K562 (cell line): Measurements from ENCODE around the gene PIK3C2G. TPM values are rescaled to one million over a fixed set of nuclear protein-coding genes. Genes with fewer than 3 reads are reported as not detected.

Source experiments
- ATAC-seq: fragments of 200-7000 bp; cut with Tn5 transposase; 3 replicates; pipeline ENCODE4 v1.9.1; 2020; ENCODE audit warnings: moderate library complexity
- BruUV-seq: library from RNA; stranded (reverse); fragments of 400-500 nt; replicated peaks from 2 replicates; lab custom pipeline; 2021; lab: Mats Ljungman, UMichigan
- CTCF ChIA-PET: fragments of 300-600 bp; formaldehyde crosslinking; extraction: SDS; loops from one replicate; lab custom pipeline; 2021; ENCODE audit warnings: low intra/inter-chr PET ratio; lab: Yijun Ruan, JAX
- POLR2A ChIA-PET: fragments of 300-600, 350-650 bp; sonication (Branson Sonifier 250); formaldehyde crosslinking; extraction: SDS; loops from one replicate; lab custom pipeline; 2021; ENCODE audit warnings: antibody characterized with exemption, inconsistent platforms; lab: Yijun Ruan, JAX
- DNase-seq, 4 experiments: peaks; one replicate each; pipeline versions ENCODE4 v3.0.0 to v3.0.0-alpha.2; 2011 to 2018; ENCODE audit warnings: low spot score in 3 of 4, mixed read lengths in 3 of 4; ENCODE audit errors: extremely low read depth in 1 of 4
- FAIRE-seq: peaks from 2 replicates; lab custom pipeline; 2011; peaks lifted over from hg19 to GRCh38; lab: Jason Lieb, UNC
- H2AFZ ChIP-seq: 2 replicates; pipeline ENCODE4 v1.6.0; 2011; ENCODE audit warnings: low read depth, low read length, control low read depth, inconsistent platforms
- H3K27ac ChIP-seq: fragments of 200-600 bp; 3 replicates; pipeline ENCODE4 v1.8.0; 2011; ENCODE audit warnings: low read depth, mild to moderate bottlenecking, control low read depth, inconsistent platforms, low read length, moderate library complexity, mixed read lengths; ENCODE audit errors: extremely low read depth
- H3K27me3 ChIP-seq, 2 experiments: fragments of 300-600 bp in 1 of 2; 2 replicates in 1 of 2; 3 replicates in 1 of 2; pipeline versions ENCODE4 v1.6.0 to v1.8.0; 2011; ENCODE audit warnings: inconsistent platforms in 2 of 2, low read length in 2 of 2, mild to moderate bottlenecking in 1 of 2, mixed read lengths in 1 of 2, moderate library complexity in 1 of 2; ENCODE audit not compliant: control insufficient read depth in 2 of 2, insufficient read depth in 2 of 2
- H3K36me3 ChIP-seq: fragments of 300-600 bp; 3 replicates; pipeline ENCODE4 v1.8.0; 2011; ENCODE audit warnings: mild to moderate bottlenecking, low read length, inconsistent platforms; ENCODE audit not compliant: control insufficient read depth, insufficient read depth
- H3K4me1 ChIP-seq, 2 experiments: fragments of 200-600 bp in 1 of 2; replicated peaks in 1 of 2; 2 replicates in 1 of 2; 3 replicates in 1 of 2; pipeline versions ENCODE4 v1.5.1 to v1.8.0; 2011; ENCODE audit warnings: inconsistent platforms in 2 of 2, low read length in 2 of 2, mild to moderate bottlenecking in 1 of 2, mixed read lengths in 1 of 2, moderate library complexity in 1 of 2; ENCODE audit not compliant: control insufficient read depth in 2 of 2, insufficient read depth in 2 of 2
- H3K4me2 ChIP-seq: 2 replicates; pipeline ENCODE4 v1.6.1; 2011; ENCODE audit warnings: low read length, control low read depth, inconsistent platforms, mixed read lengths; ENCODE audit not compliant: insufficient read depth
- H3K4me3 ChIP-seq: fragments of 200-600 bp; sonication (generic), shearing (Covaris generic); 2 replicates; pipeline ENCODE4 v1.5.1; 2016; ENCODE audit warnings: control low read depth, inconsistent platforms
- H3K79me2 ChIP-seq: fragments of 200-600 bp; 3 replicates; pipeline ENCODE4 v1.8.0; 2011; ENCODE audit warnings: low read length, inconsistent platforms; ENCODE audit not compliant: control insufficient read depth, insufficient read depth
- H3K9ac ChIP-seq, 2 experiments: 2 replicates each; pipeline versions ENCODE4 v1.6.0 to v1.6.1; 2011; ENCODE audit warnings: low read depth in 2 of 2, low read length in 2 of 2, control low read depth in 1 of 2, inconsistent platforms in 1 of 2, mild to moderate bottlenecking in 1 of 2, mixed read lengths in 1 of 2; ENCODE audit not compliant: insufficient read depth in 1 of 2
- H3K9me1 ChIP-seq: one replicate; pipeline ENCODE4 v1.6.0; 2011; ENCODE audit warnings: inconsistent platforms, mild to moderate bottlenecking, low read length, moderate library complexity; ENCODE audit not compliant: control insufficient read depth, insufficient read depth
- H3K9me3 ChIP-seq: replicated peaks from 2 replicates; pipeline ENCODE4 v1.5.1; 2011; ENCODE audit warnings: low read depth, low read length, inconsistent platforms; ENCODE audit not compliant: control insufficient read depth, insufficient read depth
- H4K20me1 ChIP-seq: replicated peaks from 2 replicates; pipeline ENCODE4 v1.6.1; 2011; ENCODE audit warnings: low read length, inconsistent platforms, mixed read lengths; ENCODE audit not compliant: control insufficient read depth, insufficient read depth
- ATF1 ChIP-seq, 2 experiments: fragments of 450-650 bp in 1 of 2; IDR thresholded peaks; 2 replicates each; pipeline ENCODE4 v1.6.1; 2016; ENCODE audit warnings: missing compliant biosample characterization in 1 of 2, missing genetic modification characterization in 1 of 2
- BRD4 ChIP-seq: fragments of 200-600 bp; sonication (generic); IDR thresholded peaks from 2 replicates; pipeline ENCODE4 v1.6.1; 2017; ENCODE audit warnings: inconsistent platforms
- BRF1 ChIP-seq: IDR thresholded peaks from 3 replicates; pipeline ENCODE4 v1.6.1; 2011; ENCODE audit warnings: borderline replicate concordance, mild to moderate bottlenecking; ENCODE audit not compliant: insufficient read length; ENCODE audit errors: extremely low read depth
- CGGBP1 ChIP-seq: fragments of 250-450 bp; sonication (Bioruptor Pico); IDR thresholded peaks from 2 replicates; pipeline ENCODE4 v1.9.0; 2021; ENCODE audit warnings: mild to moderate bottlenecking
- CHCHD3 ChIP-seq: fragments of 250-450 bp; sonication (Bioruptor Pico); IDR thresholded peaks from 2 replicates; pipeline ENCODE4 v2.1.2; 2022; ENCODE audit warnings: mild to moderate bottlenecking
- JUND ChIP-seq, 2 experiments: IDR thresholded peaks; 2 replicates in 1 of 2; 3 replicates in 1 of 2; pipeline ENCODE4 v1.6.1; 2011; ENCODE audit warnings: borderline replicate concordance in 2 of 2, low read depth in 2 of 2, low read length in 2 of 2, improper control_type of control experiment in 1 of 2, missing biosample characterization in 1 of 2, missing genetic modification characterization in 1 of 2, missing genetic modification reagents in 1 of 2
- KHSRP ChIP-seq: fragments of 450-650 bp; IDR thresholded peaks from 2 replicates; pipeline ENCODE4 v1.6.1; 2017
- NFIX ChIP-seq: fragments of 250-450 bp; sonication (Bioruptor Pico); IDR thresholded peaks from 2 replicates; pipeline ENCODE4 v1.4.0; 2020; ENCODE audit warnings: low read depth, mild to moderate bottlenecking, moderate library complexity
- RNF219 ChIP-seq: fragments of 250-450 bp; sonication (Bioruptor Pico); IDR thresholded peaks from 2 replicates; pipeline ENCODE4 v1.5.0; 2022; ENCODE audit warnings: mild to moderate bottlenecking
- RUNX1 ChIP-seq: sonication (generic); IDR thresholded peaks from 2 replicates; pipeline ENCODE4 v1.6.1; 2016; ENCODE audit warnings: antibody characterized with exemption, low read depth
- TRIM25 ChIP-seq: fragments of 450-650 bp; IDR thresholded peaks from 2 replicates; pipeline ENCODE4 v1.7.0; 2016; ENCODE audit warnings: borderline replicate concordance
- ZFP1 ChIP-seq: fragments of 450-650 bp; formaldehyde crosslinking; IDR thresholded peaks from 2 replicates; pipeline ENCODE4 v1.4.0; 2020; ENCODE audit warnings: mild to moderate bottlenecking, mixed read lengths
- ZNF165 ChIP-seq: fragments of 250-450 bp; sonication (Bioruptor Pico); IDR thresholded peaks from 2 replicates; pipeline ENCODE4 v1.4.0; 2020; ENCODE audit warnings: borderline replicate concordance
- ZNF217 ChIP-seq: sonication (generic); formaldehyde crosslinking; IDR thresholded peaks from 2 replicates; pipeline ENCODE4 v1.8.0; 2022; ENCODE audit warnings: mild to moderate bottlenecking, missing genetic modification reagents
- ZNF282 ChIP-seq: sonication (generic); formaldehyde crosslinking; IDR thresholded peaks from 2 replicates; pipeline ENCODE4 v1.8.1; 2023; ENCODE audit warnings: missing genetic modification reagents
- WGBS: fragments of 100-300 bp; shearing (Covaris generic); methylation state at CpG from one replicate; pipeline ENCODE4 v1.1.6; 2016; ENCODE audit warnings: low coverage, mixed read lengths; ENCODE audit not compliant: insufficient coverage; ENCODE audit errors: missing lambda C conversion rate; 5-methylcytosine and 5-hydroxymethylcytosine counted together
- in situ Hi-C: fragments of 300-500 bp; cut with MboI; formaldehyde crosslinking; loops from 4 replicates; pipeline ENCODE4 v1.15.0; 2018; ENCODE audit warnings: inconsistent platforms, mixed read lengths
- intact Hi-C: fragments of 100-400 bp; cut with micrococcal nuclease; formaldehyde crosslinking; loops from 2 replicates; pipeline ENCODE4 v1.14.2; 2022
- polyA plus RNA-seq, 8 experiments: library from polyadenylated mRNA; depleted of rRNA in 4 of 8; stranded (reverse) in 5 of 8; unstranded in 3 of 8; fragments of >200 nt; fragmentation: Nextera tagmentation in 2 of 8; fragmentation: Illumina TruSeq in 1 of 8; extraction: Ambion mirVana in 2 of 8; extraction: Trizol in 1 of 8; gene quantifications; 2 replicates each; pipeline versions ENCODE4 v1.2.1 to v1.2.3, GENCODE V29; 2011 to 2014; ENCODE audit warnings: inconsistent platforms in 1 of 8, missing spikeins in 1 of 8
- total RNA-seq, 7 experiments: library from RNA; depleted of rRNA in 6 of 7; stranded (reverse); fragments of >200 nt in 6 of 7; fragmentation: Illumina TruSeq in 2 of 7; extraction: Trizol in 2 of 7; gene quantifications; 2 replicates each; pipeline versions ENCODE4 v1.2.1 to v1.2.3, GENCODE V29; 2011 to 2021; ENCODE audit warnings: low replicate concordance in 1 of 7

The PIK3C2G gene
- total and polyA plus RNA-seq, 9 of the 15 experiments (the other 6 are each of a cell fraction or from before 2014, with no cell fraction given), result not detected

GRCh38 chr12:18323159-18323558, 61.8 kb downstream of the PIK3C2G start (continued):
- TF ChIP-seq RUNX1, result no peak

GRCh38 chr12:18327036-18327435, 65.7 kb downstream of the PIK3C2G start:
- in situ Hi-C loops, result no loop called here
- no peak for ATAC-seq
- Histone ChIP-seq H3K27me3 (no peaks in the 10 kb centered on the region), H4K20me1 (no peaks in the 10 kb centered on the region), H3K9me3 (no peaks in the 10 kb centered on the region), H3K9ac (no peak overlapping the region), H2AFZ (no peak overlapping the region), H3K4me1 (no peaks in the 10 kb centered on the region), H3K9me1 (no peaks in the 10 kb centered on the region), H3K36me3 (no peaks in the 10 kb centered on the region), H3K79me2 (no peaks in the 10 kb centered on the region), H3K4me3 (no peak overlapping the region), H3K27ac (no peak overlapping the region), H3K4me2 (no peak overlapping the region)
- DNase-seq, result no peak
- ChIA-PET CTCF (no interaction called here), POLR2A (no interaction called here)
- no peak for FAIRE-seq
- intact Hi-C loops, result no loop called here
- TF ChIP-seq ZNF282 (CRISPR knock-in tag) (no peak), TRIM25 (no peak), BRF1 (no peak), BRD4 (no peak), RNF219 (no peak), CGGBP1 (CRISPR knock-in tag) (no peak), ATF1 (CRISPR knock-in tag; IDR thresholded peaks at IDR 0.05) (no peak), ATF1 (tag; IDR thresholded peaks at IDR 0.05) (no peak), ZNF217 (CRISPR knock-in tag) (no peak), CHCHD3 (CRISPR knock-in tag) (no peak), KHSRP (no peak), ZNF165 (CRISPR knock-in tag) (no peak), NFIX (CRISPR knock-in tag) (no peak), JUND (IDR thresholded peaks at IDR 0.05; ENCODE audit: borderline replicate concordance, low read depth, low read length) (no peak), JUND (tag; IDR thresholded peaks at IDR 0.05; ENCODE audit: borderline replicate concordance, low read depth, low read length) (no peak), ZFP1 (CRISPR knock-in tag) (no peak)
- no TSS peak for BruUV-seq
- 23% methylated on average over 2 of the region's 2 CpGs for WGBS
